HEK293 (cell line): ENCODE data around the gene DGKQ.

Experiments
- CTCF ChIA-PET: fragments of 350-600 bp; formaldehyde crosslinking; extraction: SDS; loops from one replicate; lab custom pipeline; 2021; ENCODE audit warnings: antibody characterized with exemption; lab: Yijun Ruan, JAX
- POLR2A ChIA-PET: fragments of 300-600 bp; formaldehyde crosslinking; extraction: SDS; loops from one replicate; lab custom pipeline; 2020; ENCODE audit warnings: antibody characterized with exemption, inconsistent platforms; lab: Yijun Ruan, JAX
- H3K27ac ChIP-seq: fragments of 200-500 bp; sonication (Bioruptor generic); 2 replicates; pipeline ENCODE4 v1.5.1; 2014; ENCODE audit warnings: low read depth, low read length, control low read depth, inconsistent platforms; ENCODE audit errors: extremely low read depth
- H3K36me3 ChIP-seq, 2 experiments: fragments of 200-500 bp in 1 of 2; sonication (Bioruptor generic) in 1 of 2; 1 replicate in 1 of 2; 2 replicates in 1 of 2; pipeline ENCODE4 v1.5.1; 2014 to 2017; ENCODE audit warnings: inconsistent platforms in 2 of 2, low read length in 2 of 2; ENCODE audit not compliant: control insufficient read depth in 2 of 2, insufficient read depth in 1 of 2
- H3K4me1 ChIP-seq: fragments of 200-500 bp; sonication (Bioruptor generic); 2 replicates; pipeline ENCODE4 v1.5.1; 2014; ENCODE audit warnings: mild to moderate bottlenecking, low read length, inconsistent platforms; ENCODE audit not compliant: control insufficient read depth, insufficient read depth
- H3K4me3 ChIP-seq: 2 replicates; pipeline ENCODE4 v1.5.1; 2011; ENCODE audit warnings: low read depth, mild to moderate bottlenecking, control low read depth, low read length, moderate library complexity
- H3K9me3 ChIP-seq: fragments of 200-500 bp; sonication (Bioruptor generic); 2 replicates; pipeline ENCODE4 v1.5.1; 2014; ENCODE audit warnings: low read depth, low read length, inconsistent platforms; ENCODE audit not compliant: control insufficient read depth, insufficient read depth
- GLIS2 ChIP-seq: fragments of 450-650 bp; formaldehyde crosslinking; IDR thresholded peaks from 2 replicates; pipeline ENCODE4 v1.5.1; 2016; ENCODE audit warnings: missing biosample characterization, missing genetic modification characterization
- KLF8 ChIP-seq: fragments of 450-650 bp; formaldehyde crosslinking; IDR thresholded peaks from 2 replicates; pipeline ENCODE4 v1.5.1; 2016; ENCODE audit warnings: missing biosample characterization, missing genetic modification characterization
- SCRT2 ChIP-seq: fragments of 450-650 bp; formaldehyde crosslinking; IDR thresholded peaks from 2 replicates; pipeline ENCODE4 v1.5.1; 2016; ENCODE audit warnings: missing biosample characterization, missing genetic modification characterization
- ZNF114 ChIP-seq: fragments of 450-650 bp; formaldehyde crosslinking; IDR thresholded peaks from 2 replicates; pipeline ENCODE4 v1.5.0; 2017; ENCODE audit warnings: missing biosample characterization, missing genetic modification characterization
- ZNF423 ChIP-seq: fragments of 450-650 bp; formaldehyde crosslinking; IDR thresholded peaks from 2 replicates; pipeline ENCODE4 v1.5.1; 2016; ENCODE audit warnings: missing biosample characterization, missing genetic modification characterization
- ZNF514 ChIP-seq: fragments of 450-650 bp; formaldehyde crosslinking; IDR thresholded peaks from 2 replicates; pipeline ENCODE4 v1.5.1; 2016; ENCODE audit warnings: missing biosample characterization, missing genetic modification characterization
- ZNF623 ChIP-seq: fragments of 450-650 bp; formaldehyde crosslinking; IDR thresholded peaks from 2 replicates; pipeline ENCODE4 v1.5.1; 2016; ENCODE audit warnings: missing biosample characterization, missing genetic modification characterization
- ZNF777 ChIP-seq: fragments of 450-650 bp; formaldehyde crosslinking; IDR thresholded peaks from 2 replicates; pipeline ENCODE4 v1.5.1; 2017; ENCODE audit warnings: missing biosample characterization, missing genetic modification characterization, borderline replicate concordance
- ZNF830 ChIP-seq: fragments of 450-650 bp; IDR thresholded peaks from 2 replicates; pipeline ENCODE4 v1.5.0; 2018; ENCODE audit warnings: missing biosample characterization, missing genetic modification characterization, low read depth, mild to moderate bottlenecking, moderate library complexity
- TF ChIP-seq, protein P1 (sequence below): fragments of 450-650 bp; formaldehyde crosslinking; IDR thresholded peaks from 2 replicates; pipeline ENCODE4 v1.5.1; 2016; ENCODE audit warnings: missing biosample characterization, missing genetic modification characterization
- TF ChIP-seq, protein P2 (sequence below): fragments of 450-650 bp; formaldehyde crosslinking; conservative IDR thresholded peaks from 2 replicates; pipeline ENCODE4 v1.5.1; 2016; ENCODE audit warnings: low read depth, missing biosample characterization, missing genetic modification characterization
- TF ChIP-seq, protein P3 (sequence below): fragments of 450-650 bp; IDR thresholded peaks from 2 replicates; pipeline ENCODE4 v1.5.1; 2018; ENCODE audit warnings: missing biosample characterization, mild to moderate bottlenecking, missing genetic modification characterization
- TF ChIP-seq, protein P4 (sequence below): fragments of 450-650 bp; formaldehyde crosslinking; conservative IDR thresholded peaks from 2 replicates; pipeline ENCODE4 v1.5.1; 2016; ENCODE audit warnings: low read depth, missing biosample characterization, missing genetic modification characterization
- TF ChIP-seq, protein P5 (sequence below): fragments of 450-650 bp; formaldehyde crosslinking; IDR thresholded peaks from 2 replicates; pipeline ENCODE4 v1.5.1; 2016; ENCODE audit warnings: missing biosample characterization, missing genetic modification characterization

DGKQ gene

DNA sequence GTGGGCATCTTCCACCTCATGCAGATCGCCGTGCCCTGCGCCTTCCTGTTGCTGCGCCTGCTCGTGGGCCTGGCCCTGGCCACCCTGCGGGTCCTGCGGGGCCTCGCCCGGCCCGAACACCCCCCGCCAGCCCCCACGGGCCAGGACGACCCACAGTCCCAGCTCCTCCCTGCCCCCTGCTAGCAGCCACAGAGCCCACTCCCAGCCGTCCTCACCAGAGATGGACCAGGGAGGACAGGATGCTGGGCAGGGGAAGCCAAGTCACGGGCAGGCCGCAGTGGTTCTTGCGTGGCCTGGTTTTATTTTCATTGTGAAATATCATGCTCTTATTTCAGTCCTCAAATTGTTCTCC is 15.1 kb downstream of the DGKQ start:
- TF ChIP-seq ZNF777 (tag by site-specific recombination) (no peak), ZNF423 (tag by site-specific recombination) (no peak), ZNF514 (tag by site-specific recombination) (no peak), GLIS2 (tag by site-specific recombination) (no peak), KLF8 (tag by site-specific recombination) (no peak), ZNF623 (tag by site-specific recombination) (no peak), SCRT2 (tag by site-specific recombination) (no peak)
- TF ChIP-seq, protein P1, sequence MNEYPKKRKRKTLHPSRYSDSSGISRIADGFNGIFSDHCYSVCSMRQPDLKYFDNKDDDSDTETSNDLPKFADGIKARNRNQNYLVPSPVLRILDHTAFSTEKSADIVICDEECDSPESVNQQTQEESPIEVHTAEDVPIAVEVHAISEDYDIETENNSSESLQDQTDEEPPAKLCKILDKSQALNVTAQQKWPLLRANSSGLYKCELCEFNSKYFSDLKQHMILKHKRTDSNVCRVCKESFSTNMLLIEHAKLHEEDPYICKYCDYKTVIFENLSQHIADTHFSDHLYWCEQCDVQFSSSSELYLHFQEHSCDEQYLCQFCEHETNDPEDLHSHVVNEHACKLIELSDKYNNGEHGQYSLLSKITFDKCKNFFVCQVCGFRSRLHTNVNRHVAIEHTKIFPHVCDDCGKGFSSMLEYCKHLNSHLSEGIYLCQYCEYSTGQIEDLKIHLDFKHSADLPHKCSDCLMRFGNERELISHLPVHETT (tag by site-specific recombination), result no peak
- TF ChIP-seq, protein P2, sequence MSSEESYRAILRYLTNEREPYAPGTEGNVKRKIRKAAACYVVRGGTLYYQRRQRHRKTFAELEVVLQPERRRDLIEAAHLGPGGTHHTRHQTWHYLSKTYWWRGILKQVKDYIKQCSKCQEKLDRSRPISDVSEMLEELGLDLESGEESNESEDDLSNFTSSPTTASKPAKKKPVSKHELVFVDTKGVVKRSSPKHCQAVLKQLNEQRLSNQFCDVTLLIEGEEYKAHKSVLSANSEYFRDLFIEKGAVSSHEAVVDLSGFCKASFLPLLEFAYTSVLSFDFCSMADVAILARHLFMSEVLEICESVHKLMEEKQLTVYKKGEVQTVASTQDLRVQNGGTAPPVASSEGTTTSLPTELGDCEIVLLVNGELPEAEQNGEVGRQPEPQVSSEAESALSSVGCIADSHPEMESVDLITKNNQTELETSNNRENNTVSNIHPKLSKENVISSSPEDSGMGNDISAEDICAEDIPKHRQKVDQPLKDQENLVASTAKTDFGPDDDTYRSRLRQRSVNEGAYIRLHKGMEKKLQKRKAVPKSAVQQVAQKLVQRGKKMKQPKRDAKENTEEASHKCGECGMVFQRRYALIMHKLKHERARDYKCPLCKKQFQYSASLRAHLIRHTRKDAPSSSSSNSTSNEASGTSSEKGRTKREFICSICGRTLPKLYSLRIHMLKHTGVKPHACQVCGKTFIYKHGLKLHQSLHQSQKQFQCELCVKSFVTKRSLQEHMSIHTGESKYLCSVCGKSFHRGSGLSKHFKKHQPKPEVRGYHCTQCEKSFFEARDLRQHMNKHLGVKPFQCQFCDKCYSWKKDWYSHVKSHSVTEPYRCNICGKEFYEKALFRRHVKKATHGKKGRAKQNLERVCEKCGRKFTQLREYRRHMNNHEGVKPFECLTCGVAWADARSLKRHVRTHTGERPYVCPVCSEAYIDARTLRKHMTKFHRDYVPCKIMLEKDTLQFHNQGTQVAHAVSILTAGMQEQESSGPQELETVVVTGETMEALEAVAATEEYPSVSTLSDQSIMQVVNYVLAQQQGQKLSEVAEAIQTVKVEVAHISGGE (tag by site-specific recombination), result no peak
- TF ChIP-seq, protein P3, sequence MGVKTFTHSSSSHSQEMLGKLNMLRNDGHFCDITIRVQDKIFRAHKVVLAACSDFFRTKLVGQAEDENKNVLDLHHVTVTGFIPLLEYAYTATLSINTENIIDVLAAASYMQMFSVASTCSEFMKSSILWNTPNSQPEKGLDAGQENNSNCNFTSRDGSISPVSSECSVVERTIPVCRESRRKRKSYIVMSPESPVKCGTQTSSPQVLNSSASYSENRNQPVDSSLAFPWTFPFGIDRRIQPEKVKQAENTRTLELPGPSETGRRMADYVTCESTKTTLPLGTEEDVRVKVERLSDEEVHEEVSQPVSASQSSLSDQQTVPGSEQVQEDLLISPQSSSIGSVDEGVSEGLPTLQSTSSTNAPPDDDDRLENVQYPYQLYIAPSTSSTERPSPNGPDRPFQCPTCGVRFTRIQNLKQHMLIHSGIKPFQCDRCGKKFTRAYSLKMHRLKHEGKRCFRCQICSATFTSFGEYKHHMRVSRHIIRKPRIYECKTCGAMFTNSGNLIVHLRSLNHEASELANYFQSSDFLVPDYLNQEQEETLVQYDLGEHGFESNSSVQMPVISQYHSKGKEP, result no peak
- TF ChIP-seq, protein P4, sequence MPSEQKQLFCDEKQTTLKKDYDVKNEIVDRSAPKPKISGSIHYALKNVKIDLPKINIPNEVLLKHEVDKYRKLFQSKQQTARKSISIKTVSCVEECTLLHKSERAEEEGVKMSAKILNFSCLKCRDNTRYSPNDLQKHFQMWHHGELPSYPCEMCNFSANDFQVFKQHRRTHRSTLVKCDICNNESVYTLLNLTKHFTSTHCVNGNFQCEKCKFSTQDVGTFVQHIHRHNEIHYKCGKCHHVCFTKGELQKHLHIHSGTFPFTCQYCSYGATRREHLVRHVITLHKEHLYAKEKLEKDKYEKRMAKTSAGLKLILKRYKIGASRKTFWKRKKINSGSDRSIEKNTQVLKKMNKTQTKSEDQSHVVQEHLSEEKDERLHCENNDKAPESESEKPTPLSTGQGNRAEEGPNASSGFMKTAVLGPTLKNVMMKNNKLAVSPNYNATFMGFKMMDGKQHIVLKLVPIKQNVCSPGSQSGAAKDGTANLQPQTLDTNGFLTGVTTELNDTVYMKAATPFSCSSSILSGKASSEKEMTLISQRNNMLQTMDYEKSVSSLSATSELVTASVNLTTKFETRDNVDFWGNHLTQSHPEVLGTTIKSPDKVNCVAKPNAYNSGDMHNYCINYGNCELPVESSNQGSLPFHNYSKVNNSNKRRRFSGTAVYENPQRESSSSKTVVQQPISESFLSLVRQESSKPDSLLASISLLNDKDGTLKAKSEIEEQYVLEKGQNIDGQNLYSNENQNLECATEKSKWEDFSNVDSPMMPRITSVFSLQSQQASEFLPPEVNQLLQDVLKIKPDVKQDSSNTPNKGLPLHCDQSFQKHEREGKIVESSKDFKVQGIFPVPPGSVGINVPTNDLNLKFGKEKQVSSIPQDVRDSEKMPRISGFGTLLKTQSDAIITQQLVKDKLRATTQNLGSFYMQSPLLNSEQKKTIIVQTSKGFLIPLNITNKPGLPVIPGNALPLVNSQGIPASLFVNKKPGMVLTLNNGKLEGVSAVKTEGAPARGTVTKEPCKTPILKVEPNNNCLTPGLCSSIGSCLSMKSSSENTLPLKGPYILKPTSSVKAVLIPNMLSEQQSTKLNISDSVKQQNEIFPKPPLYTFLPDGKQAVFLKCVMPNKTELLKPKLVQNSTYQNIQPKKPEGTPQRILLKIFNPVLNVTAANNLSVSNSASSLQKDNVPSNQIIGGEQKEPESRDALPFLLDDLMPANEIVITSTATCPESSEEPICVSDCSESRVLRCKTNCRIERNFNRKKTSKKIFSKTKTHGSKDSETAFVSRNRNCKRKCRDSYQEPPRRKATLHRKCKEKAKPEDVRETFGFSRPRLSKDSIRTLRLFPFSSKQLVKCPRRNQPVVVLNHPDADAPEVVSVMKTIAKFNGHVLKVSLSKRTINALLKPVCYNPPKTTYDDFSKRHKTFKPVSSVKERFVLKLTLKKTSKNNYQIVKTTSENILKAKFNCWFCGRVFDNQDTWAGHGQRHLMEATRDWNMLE (tag by site-specific recombination), result no peak
- TF ChIP-seq, all 188 proteins: peak for 0
- Histone ChIP-seq H3K27ac (no peak overlapping the region), H3K9me3 (no peaks in the 10 kb centered on the region), H3K4me1 (no peaks in the 10 kb centered on the region), H3K36me3 (peaks cover 0 to 58% of the 10 kb centered on the region in 2 experiments; a peak in 1 of 3 replicates), H3K4me3 (no peak overlapping the region)
- ChIA-PET POLR2A (no interaction called here), CTCF (no interaction called here)

DNA sequence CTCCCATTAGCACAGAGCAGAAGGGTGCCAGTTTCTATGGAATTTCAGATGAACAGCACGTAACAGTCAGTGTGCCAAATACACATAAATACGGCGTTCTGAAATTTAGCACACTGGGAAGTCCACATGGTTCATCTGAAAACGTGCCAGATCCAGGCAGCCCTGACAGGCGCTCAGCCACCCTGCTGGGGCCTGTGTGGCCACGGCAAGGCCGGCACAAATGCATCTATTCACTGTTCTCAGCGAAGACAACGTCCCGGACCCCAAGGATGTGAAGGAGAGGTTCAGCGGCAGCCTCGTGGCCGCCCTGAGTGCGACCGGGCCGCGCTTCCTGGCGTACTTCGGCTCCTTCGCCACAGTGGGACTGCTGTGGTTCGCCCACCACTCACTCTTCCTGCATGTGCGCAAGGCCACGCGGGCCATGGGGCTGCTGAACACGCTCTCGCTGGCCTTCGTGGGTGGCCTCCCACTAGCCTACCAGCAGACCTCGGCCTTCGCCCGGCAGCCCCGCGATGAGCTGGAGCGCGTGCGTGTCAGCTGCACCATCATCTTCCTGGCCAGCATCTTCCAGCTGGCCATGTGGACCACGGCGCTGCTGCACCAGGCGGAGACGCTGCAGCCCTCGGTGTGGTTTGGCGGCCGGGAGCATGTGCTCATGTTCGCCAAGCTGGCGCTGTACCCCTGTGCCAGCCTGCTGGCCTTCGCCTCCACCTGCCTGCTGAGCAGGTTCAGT is 15.6 kb downstream of the DGKQ start:
- H3K36me3 ChIP-seq, result peaks cover 0 to 55% of the 10 kb centered on the region in 2 experiments; a peak in 1 of 3 replicates
- no peaks in the 10 kb centered on the region for H3K4me1 ChIP-seq
- CTCF ChIA-PET, result no interaction called here
- POLR2A ChIA-PET, result no interaction called here
- H3K27ac ChIP-seq, result no peak overlapping the region
- H3K4me3 ChIP-seq, result no peak overlapping the region
- TF ChIP-seq, protein P5, sequence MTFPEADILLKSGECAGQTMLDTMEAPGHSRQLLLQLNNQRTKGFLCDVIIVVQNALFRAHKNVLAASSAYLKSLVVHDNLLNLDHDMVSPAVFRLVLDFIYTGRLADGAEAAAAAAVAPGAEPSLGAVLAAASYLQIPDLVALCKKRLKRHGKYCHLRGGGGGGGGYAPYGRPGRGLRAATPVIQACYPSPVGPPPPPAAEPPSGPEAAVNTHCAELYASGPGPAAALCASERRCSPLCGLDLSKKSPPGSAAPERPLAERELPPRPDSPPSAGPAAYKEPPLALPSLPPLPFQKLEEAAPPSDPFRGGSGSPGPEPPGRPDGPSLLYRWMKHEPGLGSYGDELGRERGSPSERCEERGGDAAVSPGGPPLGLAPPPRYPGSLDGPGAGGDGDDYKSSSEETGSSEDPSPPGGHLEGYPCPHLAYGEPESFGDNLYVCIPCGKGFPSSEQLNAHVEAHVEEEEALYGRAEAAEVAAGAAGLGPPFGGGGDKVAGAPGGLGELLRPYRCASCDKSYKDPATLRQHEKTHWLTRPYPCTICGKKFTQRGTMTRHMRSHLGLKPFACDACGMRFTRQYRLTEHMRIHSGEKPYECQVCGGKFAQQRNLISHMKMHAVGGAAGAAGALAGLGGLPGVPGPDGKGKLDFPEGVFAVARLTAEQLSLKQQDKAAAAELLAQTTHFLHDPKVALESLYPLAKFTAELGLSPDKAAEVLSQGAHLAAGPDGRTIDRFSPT (tag by site-specific recombination), result 0 out of 2 replicates have a peak, but pooled peaks have one; percentile 18
- TF ChIP-seq ZNF114, result no peak
- no peak for TF ChIP-seq ZNF830
- H3K9me3 ChIP-seq, result no peaks in the 10 kb centered on the region
